Mucosa of descending colon (tissue), 3 donors: ENCODE results near the gene SALL4. TPM values are rescaled to one million over a fixed set of nuclear protein-coding genes. Genes with fewer than 3 reads are reported as not detected.
"Not testable (repeated sequence)": the region's sequence is repeated elsewhere in the genome, so short reads cannot be mapped to it uniquely, and the experiment has no call there.

Experiments
- ATAC-seq: fragments of 200-7000 bp; cut with Tn5 transposase; one replicate; pipeline ENCODE4 v1.9.1; 2020; ENCODE audit warnings: mild to moderate bottlenecking, moderate library complexity
- DNase-seq, 3 donors: peaks; one replicate each; pipeline ENCODE4 v3.0.0-alpha.2; 2020
- H3K36me3 ChIP-seq: fragments of 200-600 bp; one replicate; pipeline ENCODE4 v1.8.0; 2021; ENCODE audit warnings: low read depth, mild to moderate bottlenecking
- H3K4me1 ChIP-seq: fragments of 200-600 bp; one replicate; pipeline ENCODE4 v1.8.0; 2021; ENCODE audit warnings: low read depth, mild to moderate bottlenecking
- H3K4me3 ChIP-seq: fragments of 200-600 bp; one replicate; pipeline ENCODE4 v1.8.0; 2021; ENCODE audit warnings: mild to moderate bottlenecking
- H3K9me3 ChIP-seq: fragments of 200-600 bp; one replicate; pipeline ENCODE4 v1.8.0; 2021; ENCODE audit warnings: mild to moderate bottlenecking
- CTCF ChIP-seq: fragments of 200-600 bp; IDR thresholded peaks from one replicate; pipeline ENCODE4 v1.8.0; 2022; ENCODE audit warnings: antibody characterized with exemption, mild to moderate bottlenecking
- intact Hi-C, 2 donors: fragments of 100-400 bp; cut with DNase I in 1 of 2; cut with micrococcal nuclease in 1 of 2; formaldehyde crosslinking; loops; one replicate each; pipeline versions ENCODE4 v1.11.0 to v1.11.1; 2022; cut with DNase I, micrococcal nuclease
- total RNA-seq, 3 donors: library from RNA; stranded (reverse); fragmentation: NEBNext Ultra II Directional in 2 of 3; extraction: Animal tissue kit (Norgen Biotek cat#: 25700) in 2 of 3; gene quantifications; one replicate each; pipeline versions ENCODE4 v1.2.1 to v1.2.4, GENCODE V29; 2021 to 2023
- donor health status: DM: no; HTN: no; CAD: no; lungs with moderate emphysema.
- donor health status: DM: no; HTN: no; CAD: no.
- donor health status: DM: no; HTN: yes; CAD: no.

SALL4 gene
- total RNA-seq, 3 donors from 2014 or later: 0.05 to 0.41 TPM; not detected in 1

GRCh38 chr20:51759769-51760510 is 42.4 kb downstream of the SALL4 start:
- ATAC-seq: no peak
- Histone ChIP-seq H3K4me3 (no peak overlapping the region), H3K36me3 (no peaks in the 10 kb centered on the region), H3K4me1 (peaks cover 9% of the 10 kb centered on the region), H3K9me3 (no peaks in the 10 kb centered on the region)
- intact Hi-C loops: no loop called here
- no peak for TF ChIP-seq CTCF
- DNase-seq: no peak

GRCh38 chr20:51758978-51759544 is 43.3 kb downstream of the SALL4 start:
- peaks cover 10% of the 10 kb centered on the region for H3K4me1 ChIP-seq

GRCh38 chr20:51757226-51757625 is 45.1 kb downstream of the SALL4 start:
- intact Hi-C loops: no loop called here
- Histone ChIP-seq H3K36me3 (no peaks in the 10 kb centered on the region), H3K9me3 (no peaks in the 10 kb centered on the region), H3K4me3 (no peak overlapping the region), H3K4me1 (peaks cover 16% of the 10 kb centered on the region)
- no peak for ATAC-seq
- no peak for TF ChIP-seq CTCF
- no peak for DNase-seq

More at GRCh38 chr20:51758978-51759544, 43.3 kb downstream of the SALL4 start:
- DNase-seq (no peak), ATAC-seq (no peak)
- intact Hi-C loops: no loop called here
- no peak overlapping the region for H3K4me3 ChIP-seq
- H3K36me3 ChIP-seq: no peaks in the 10 kb centered on the region
- no peaks in the 10 kb centered on the region for H3K9me3 ChIP-seq
- TF ChIP-seq CTCF: no peak

GRCh38 chr20:51756653-51757052 is 45.7 kb downstream of the SALL4 start:
- no peak for DNase-seq
- H3K4me3 ChIP-seq: no peak overlapping the region
- ATAC-seq: no peak
- H3K4me1 ChIP-seq: peaks cover 17% of the 10 kb centered on the region
- intact Hi-C loops: no loop called here
- no peaks in the 10 kb centered on the region for H3K36me3 ChIP-seq
- H3K9me3 ChIP-seq: no peaks in the 10 kb centered on the region
- no peak for TF ChIP-seq CTCF

GRCh38 chr20:51753220-51753619 is 49.1 kb downstream of the SALL4 start:
- H3K4me3 ChIP-seq, intact Hi-C loops, H3K9me3 ChIP-seq, DNase-seq, H3K36me3 ChIP-seq, ATAC-seq: not testable (repeated sequence)
- peaks cover 31% of the 10 kb centered on the region for H3K4me1 ChIP-seq

GRCh38 chr20:51752343-51752951 is 49.9 kb downstream of the SALL4 start:
- Histone ChIP-seq H3K4me3 (no peak overlapping the region), H3K9me3 (no peaks in the 10 kb centered on the region), H3K4me1 (peaks cover 31% of the 10 kb centered on the region), H3K36me3 (no peaks in the 10 kb centered on the region)
- ATAC-seq: peak; percentile 40
- TF ChIP-seq CTCF: no peak
- DNase-seq: no peak
- intact Hi-C loops: no loop called here
